ENCODE results near the gene GNAL. TPM values are rescaled to one million over a fixed set of nuclear protein-coding genes. Genes with fewer than 3 reads are reported as not detected.
A peak's percentile ranks its signal among the peaks of the same experiment; 100 is the strongest.

Gene GNAL
- total RNA-seq, 1 experiment from 2014 or later, result 0.44 TPM

GRCh38 chr18:11808001-11808855 is 119.2 kb downstream of the GNAL start:
- no peak overlapping the region for H3K4me3 ChIP-seq (ENCODE audit: low read depth in 2 of 2, low read length in 2 of 2)
- DNase-seq (ENCODE audit: low read depth, low spot score) (peak; percentile 59), ATAC-seq (peak; percentile 69; the same call in 1 of the 2 replicates)
- POLR2A ChIA-PET, result no interaction called here
- no peaks in the 10 kb centered on the region for H3K27me3 ChIP-seq (ENCODE audit: control insufficient read depth, insufficient read depth, low read length)
- H3K9me3 ChIP-seq (ENCODE audit: control insufficient read depth, insufficient read depth, low read depth, low read length), result no peaks in the 10 kb centered on the region
- CTCF ChIA-PET, result no interaction called here
- no peak overlapping the region for H3K27ac ChIP-seq (ENCODE audit: low read length)
- H3K36me3 ChIP-seq (ENCODE audit: control insufficient read depth, insufficient read depth, low read length), result no peaks in the 10 kb centered on the region
- in situ Hi-C loops (cut with HindIII; ENCODE audit: low pct_unique_long_range_greater_than_20kb, low sequenced_read_pairs), result no loop called here
- intact Hi-C loops (cut with micrococcal nuclease; ENCODE audit: unreplicated experiment), result no loop called here
- no peaks in the 10 kb centered on the region for H3K4me1 ChIP-seq (ENCODE audit: control insufficient read depth, insufficient read depth, low read length)
- TF ChIP-seq TCF7L2 (IDR thresholded peaks at IDR 0.05; ENCODE audit: low read depth, low read length) (no peak), POLR2AphosphoS5 (IDR thresholded peaks at IDR 0.05; ENCODE audit: low read depth, low read length) (no peak), CTCF (IDR thresholded peaks at IDR 0.05) (no peak), REST (IDR thresholded peaks at IDR 0.05; ENCODE audit: insufficient read depth in 1 of 2, low read depth in 2 of 2, low read length in 1 of 2) (no peak), SIN3A (IDR thresholded peaks at IDR 0.05; ENCODE audit: borderline replicate concordance, insufficient read depth, low read depth, low read length) (no peak)
- BruUV-seq (replicated peaks), result no TSS peak

GRCh38 chr18:11809895-11810294 is 120.8 kb downstream of the GNAL start:
- in situ Hi-C loops (cut with HindIII; ENCODE audit: low pct_unique_long_range_greater_than_20kb, low sequenced_read_pairs), result no loop called here

More at GRCh38 chr18:11809895-11810294, 120.8 kb downstream of the GNAL start:
- ChIA-PET CTCF (no interaction called here), POLR2A (no interaction called here)
- Histone ChIP-seq H3K9me3 (ENCODE audit: control insufficient read depth, insufficient read depth, low read depth, low read length) (no peaks in the 10 kb centered on the region), H3K4me1 (ENCODE audit: control insufficient read depth, insufficient read depth, low read length) (no peaks in the 10 kb centered on the region), H3K27ac (ENCODE audit: low read length) (no peak overlapping the region), H3K36me3 (ENCODE audit: control insufficient read depth, insufficient read depth, low read length) (no peaks in the 10 kb centered on the region), H3K4me3 (ENCODE audit: low read depth in 2 of 2, low read length in 2 of 2) (no peak overlapping the region), H3K27me3 (ENCODE audit: control insufficient read depth, insufficient read depth, low read length) (no peaks in the 10 kb centered on the region)
- TF ChIP-seq TCF7L2 (IDR thresholded peaks at IDR 0.05; ENCODE audit: low read depth, low read length) (no peak), SIN3A (IDR thresholded peaks at IDR 0.05; ENCODE audit: borderline replicate concordance, insufficient read depth, low read depth, low read length) (no peak), CTCF (IDR thresholded peaks at IDR 0.05) (no peak), REST (IDR thresholded peaks at IDR 0.05; ENCODE audit: insufficient read depth in 1 of 2, low read depth in 2 of 2, low read length in 1 of 2) (no peak), POLR2AphosphoS5 (IDR thresholded peaks at IDR 0.05; ENCODE audit: low read depth, low read length) (no peak)
- BruUV-seq (replicated peaks), result no TSS peak
- intact Hi-C loops (cut with micrococcal nuclease; ENCODE audit: unreplicated experiment), result no loop called here
- DNase-seq (ENCODE audit: low read depth, low spot score), result no peak
- no peak for ATAC-seq

All from Panc1 (cell line).